IMR-90 (cell line): ENCODE data around the gene PRSS38. TPM values are rescaled to one million over a fixed set of nuclear protein-coding genes. Genes with fewer than 3 reads are reported as not detected.

ENCODE experiments used
- ATAC-seq: fragments of 200-7000 bp; cut with Tn5 transposase; 2 replicates; pipeline ENCODE4 v1.9.1; 2020; ENCODE audit warnings: low read depth, mild to moderate bottlenecking, moderate library complexity
- BruUV-seq: library from RNA; stranded (reverse); fragments of 400-500 nt; replicated peaks from 2 replicates; lab custom pipeline; 2021; lab: Mats Ljungman, UMichigan
- CTCF ChIA-PET: fragments of 300-600 bp; formaldehyde crosslinking; extraction: SDS; loops from one replicate; lab custom pipeline; 2021; ENCODE audit warnings: antibody characterized with exemption; lab: Yijun Ruan, JAX
- POLR2A ChIA-PET: fragments of 300-600 bp; sonication (Branson Sonifier 250); formaldehyde crosslinking; loops from one replicate; lab custom pipeline; 2022; ENCODE audit warnings: antibody characterized with exemption; ENCODE audit not compliant: unreplicated experiment; lab: Charles Lee
- DNase-seq: peaks from one replicate; pipeline ENCODE4 v3.0.0; 2013
- H2AFZ ChIP-seq: replicated peaks from 2 replicates; pipeline ENCODE3; 2013; ENCODE audit warnings: low read length, mild to moderate bottlenecking; ENCODE audit not compliant: poor library complexity
- H2AK5ac ChIP-seq: 2 replicates; pipeline ENCODE4 v1.6.1; 2013; ENCODE audit warnings: low read depth, low read length, inconsistent platforms
- H2AK9ac ChIP-seq: replicated peaks from 2 replicates; pipeline ENCODE3; 2013; ENCODE audit warnings: mild to moderate bottlenecking, low read depth, low read length, moderate library complexity; ENCODE audit not compliant: poor library complexity
- H2BK120ac ChIP-seq: 2 replicates; pipeline ENCODE4 v1.6.1; 2013; ENCODE audit warnings: low read depth, low read length, inconsistent platforms
- H2BK15ac ChIP-seq: 3 replicates; pipeline ENCODE4 v1.6.1; 2013; ENCODE audit warnings: low read depth, low read length, inconsistent platforms
- H2BK20ac ChIP-seq: 2 replicates; pipeline ENCODE4 v1.6.1; 2013; ENCODE audit warnings: low read depth, mild to moderate bottlenecking, inconsistent platforms, low read length, moderate library complexity
- H2BK5ac ChIP-seq: 2 replicates; pipeline ENCODE4 v1.6.1; 2013; ENCODE audit warnings: mild to moderate bottlenecking, low read depth, low read length, inconsistent platforms; ENCODE audit not compliant: poor library complexity, severe bottlenecking
- H3K14ac ChIP-seq: replicated peaks from 2 replicates; pipeline ENCODE4 v1.6.1; 2013; ENCODE audit warnings: low read depth, low read length, inconsistent platforms
- H3K18ac ChIP-seq: 2 replicates; pipeline ENCODE4 v1.6.1; 2013; ENCODE audit warnings: low read depth, low read length, control low read depth
- H3K23ac ChIP-seq: 2 replicates; pipeline ENCODE4 v1.6.1; 2013; ENCODE audit warnings: low read depth, low read length, inconsistent platforms
- H3K27ac ChIP-seq: 2 replicates; pipeline ENCODE4 v1.5.1; 2013; ENCODE audit warnings: mild to moderate bottlenecking, control low read depth, low read length; ENCODE audit not compliant: insufficient read depth
- H3K27me3 ChIP-seq: 2 replicates; pipeline ENCODE4 v1.6.1; 2013; ENCODE audit warnings: low read length; ENCODE audit not compliant: control insufficient read depth, insufficient read depth
- H3K36me3 ChIP-seq: 2 replicates; pipeline ENCODE4 v1.6.1; 2013; ENCODE audit warnings: low read length, mixed read lengths; ENCODE audit not compliant: control insufficient read depth, insufficient read depth
- H3K4ac ChIP-seq: 2 replicates; pipeline ENCODE4 v1.6.1; 2013; ENCODE audit warnings: low read depth, low read length, inconsistent platforms
- H3K4me1 ChIP-seq: 2 replicates; pipeline ENCODE4 v1.6.1; 2013; ENCODE audit warnings: low read length, mixed read lengths; ENCODE audit not compliant: control insufficient read depth, insufficient read depth
- H3K4me2 ChIP-seq: 2 replicates; pipeline ENCODE4 v1.6.1; 2013; ENCODE audit warnings: low read depth, mild to moderate bottlenecking, control low read depth, low read length, moderate library complexity
- H3K4me3 ChIP-seq: 2 replicates; pipeline ENCODE4 v1.5.1; 2013; ENCODE audit warnings: low read depth, mild to moderate bottlenecking, control low read depth, low read length, moderate library complexity; ENCODE audit not compliant: insufficient read depth
- H3K56ac ChIP-seq: 2 replicates; pipeline ENCODE4 v1.6.1; 2013; ENCODE audit warnings: low read length, inconsistent platforms; ENCODE audit not compliant: insufficient read depth; ENCODE audit errors: extremely low read depth
- H3K79me1 ChIP-seq, 2 experiments: 2 replicates each; pipeline ENCODE4 v1.6.1; 2013; ENCODE audit warnings: low read length in 2 of 2, inconsistent platforms in 1 of 2, low read depth in 1 of 2
- H3K9ac ChIP-seq: 2 replicates; pipeline ENCODE4 v1.6.1; 2013; ENCODE audit warnings: low read depth, low read length, control low read depth
- H3K9me1 ChIP-seq: 2 replicates; pipeline ENCODE4 v1.6.1; 2013; ENCODE audit warnings: low read length, inconsistent platforms; ENCODE audit not compliant: insufficient read depth
- H3K9me3 ChIP-seq: 2 replicates; pipeline ENCODE4 v1.6.1; 2013; ENCODE audit warnings: low read length; ENCODE audit not compliant: control insufficient read depth, insufficient read depth
- H4K20me1 ChIP-seq: 2 replicates; pipeline ENCODE4 v1.6.1; 2013; ENCODE audit warnings: low read length, inconsistent platforms; ENCODE audit not compliant: insufficient read depth
- H4K5ac ChIP-seq: 2 replicates; pipeline ENCODE4 v1.6.1; 2013; ENCODE audit warnings: mild to moderate bottlenecking, low read depth, low read length, control low read depth
- H4K8ac ChIP-seq, 2 experiments: 2 replicates each; pipeline ENCODE4 v1.6.1; 2013; ENCODE audit warnings: low read depth in 2 of 2, low read length in 2 of 2, control low read depth in 1 of 2, inconsistent platforms in 1 of 2
- H4K91ac ChIP-seq: 2 replicates; pipeline ENCODE4 v1.6.1; 2013; ENCODE audit warnings: low read depth, low read length, inconsistent platforms; ENCODE audit not compliant: insufficient read depth
- BHLHE40 ChIP-seq: fragments of 150-350 bp; IDR thresholded peaks from 2 replicates; pipeline ENCODE4 v1.6.1; 2016; ENCODE audit warnings: mild to moderate bottlenecking, low read depth, low read length
- CTCF ChIP-seq: conservative IDR thresholded peaks from 2 replicates; pipeline ENCODE4 v1.5.1; 2012; ENCODE audit warnings: mild to moderate bottlenecking, low read depth, low read length, improper control_type of control experiment
- POLR2A ChIP-seq: IDR thresholded peaks from 2 replicates; pipeline ENCODE4 v1.6.1; 2012; ENCODE audit warnings: mild to moderate bottlenecking, low read depth, low read length
- RAD21 ChIP-seq: IDR thresholded peaks from 2 replicates; pipeline ENCODE4 v1.6.1; 2012; ENCODE audit warnings: low read length, improper control_type of control experiment
- RCOR1 ChIP-seq: IDR thresholded peaks from 2 replicates; pipeline ENCODE4 v1.6.1; 2012; ENCODE audit warnings: mild to moderate bottlenecking, low read length, improper control_type of control experiment; ENCODE audit not compliant: insufficient replicate concordance
- RFX5 ChIP-seq: IDR thresholded peaks from 2 replicates; pipeline ENCODE4 v1.8.0; 2012; ENCODE audit warnings: low read depth, mild to moderate bottlenecking, low read length, moderate library complexity
- SMC3 ChIP-seq: fragments of 150-350 bp; IDR thresholded peaks from 2 replicates; pipeline ENCODE4 v1.6.1; 2016; ENCODE audit warnings: low read depth, mild to moderate bottlenecking, antibody characterized with exemption, low read length, moderate library complexity
- USF2 ChIP-seq: fragments of 150-350 bp; IDR thresholded peaks from 2 replicates; pipeline ENCODE4 v1.6.1; 2017; ENCODE audit warnings: mild to moderate bottlenecking, antibody characterized with exemption, low read length, low read depth
- WGBS, 2 experiments: methylation state at CpG; one replicate each; pipeline versions ENCODE4 v1.1.5 to v1.1.7; 2013; ENCODE audit warnings: missing lambda C conversion rate in 2 of 2; ENCODE audit not compliant: insufficient read length in 1 of 2; ENCODE audit errors: extremely low coverage in 2 of 2; 5-methylcytosine and 5-hydroxymethylcytosine counted together
- dilution Hi-C: fragments of 300-500 bp; cut with HindIII; formaldehyde crosslinking; loops from one replicate; pipeline ENCODE4 v1.14.3; 2018; ENCODE audit warnings: low sequenced_read_pairs; ENCODE audit not compliant: unreplicated experiment
- in situ Hi-C: fragments of 300-500 bp; cut with MboI; formaldehyde crosslinking; loops from 3 replicates; pipeline ENCODE4 v1.14.3; 2019; ENCODE audit warnings: low sequenced_read_pairs, inconsistent platforms, mixed read lengths
- intact Hi-C: fragments of 100-400 bp; cut with micrococcal nuclease; formaldehyde crosslinking; loops from 2 replicates; pipeline ENCODE4 v1.10.0; 2022
- polyA plus RNA-seq, 3 experiments: library from polyadenylated mRNA; depleted of rRNA; stranded (reverse); fragments of >200 nt; gene quantifications; 2 replicates each; pipeline ENCODE4 v1.2.3, GENCODE V29; 2012; ENCODE audit warnings: low replicate concordance in 1 of 3
- total RNA-seq: library from RNA; depleted of rRNA; stranded (reverse); fragments of >200 nt; gene quantifications from 2 replicates; pipeline ENCODE4 v1.2.3, GENCODE V29; 2012

PRSS38 gene
- total and polyA plus RNA-seq, 2 of the 4 experiments (the other 2 are of a cell fraction) = not detected

GRCh38 chr1:227838181-227838580 lies 22.7 kb downstream of the PRSS38 start:
- H3K9me1 ChIP-seq = no peaks in the 10 kb centered on the region
- no peak overlapping the region for H3K9ac ChIP-seq
- ChIA-PET POLR2A (no interaction called here), CTCF (no interaction called here)
- intact Hi-C loops = no loop called here
- H4K91ac ChIP-seq = no peak overlapping the region
- no peak overlapping the region for H3K14ac ChIP-seq
- dilution Hi-C loops = no loop called here
- H3K4me3 ChIP-seq = no peak overlapping the region
- H3K56ac ChIP-seq = no peak overlapping the region
- no peaks in the 10 kb centered on the region for H3K79me1 ChIP-seq
- H4K8ac ChIP-seq = no peak overlapping the region
- no peaks in the 10 kb centered on the region; the same call in 1 of the 2 replicates for H3K27me3 ChIP-seq
- H2AK5ac ChIP-seq = no peak overlapping the region
- no peak overlapping the region for H3K4ac ChIP-seq
- in situ Hi-C loops = no loop called here
- H3K4me2 ChIP-seq = no peak overlapping the region
- 90% methylated on average over 5 of the region's 7 CpGs; no CpG with 5 or more reads in 1 of the 2 experiments for whole genome bisulfite sequencing, 2 experiments
- ATAC-seq (no peak), DNase-seq (no peak)
- no peak overlapping the region for H2BK20ac ChIP-seq
- H3K9me3 ChIP-seq = no peaks in the 10 kb centered on the region; the same call in 1 of the 2 replicates
- H3K4me1 ChIP-seq = no peaks in the 10 kb centered on the region
- H3K36me3 ChIP-seq = no peaks in the 10 kb centered on the region
- no peak overlapping the region for H4K5ac ChIP-seq
- no peaks in the 10 kb centered on the region for H4K20me1 ChIP-seq
- no peak for TF ChIP-seq RAD21
- no peak for TF ChIP-seq RFX5
- TF ChIP-seq CTCF = no peak
- TF ChIP-seq SMC3 = no peak
- no peak for TF ChIP-seq POLR2A
- no peak for TF ChIP-seq BHLHE40
- no peak for TF ChIP-seq RCOR1
- TF ChIP-seq USF2 = no peak
- no peak overlapping the region for H3K23ac ChIP-seq
- H3K18ac ChIP-seq = no peak overlapping the region
- no TSS peak for BruUV-seq
- H2AFZ ChIP-seq = no peak overlapping the region
- H2BK5ac ChIP-seq = no peak overlapping the region
- no peak overlapping the region for H2BK15ac ChIP-seq
- H2AK9ac ChIP-seq = no peak overlapping the region
- no peak overlapping the region for H2BK120ac ChIP-seq
- no peak overlapping the region for H3K27ac ChIP-seq
